PFSK-1 (cell line): ENCODE data around the gene TCTN1.

Experiments used
- FOXP2 ChIP-seq: optimal IDR thresholded peaks from 2 replicates; pipeline ENCODE3; 2011; ENCODE audit warnings: borderline replicate concordance, control low read depth, inconsistent platforms; ENCODE audit not compliant: insufficient read depth; ENCODE audit errors: extremely low read length, extremely low read depth
- POLR2AphosphoS5 ChIP-seq: IDR thresholded peaks from 2 replicates; pipeline ENCODE4 v1.6.1; 2012; ENCODE audit warnings: low read depth, mild to moderate bottlenecking, control low read depth, low read length, moderate library complexity
- SIN3A ChIP-seq: IDR thresholded peaks from 2 replicates; pipeline ENCODE4 v1.6.1; 2012; ENCODE audit warnings: mild to moderate bottlenecking, low read length, moderate library complexity, borderline replicate concordance; ENCODE audit not compliant: insufficient read depth
- TAF1 ChIP-seq: IDR thresholded peaks from 2 replicates; pipeline ENCODE4 v1.6.1; 2012; ENCODE audit warnings: low read length, control low read depth, borderline replicate concordance; ENCODE audit not compliant: insufficient read depth
- TF ChIP-seq, protein P1 (sequence below), 2 experiments: IDR thresholded peaks; 2 replicates each; pipeline versions ENCODE4 v1.6.1 to v1.8.0; 2011 to 2012; ENCODE audit warnings: low read depth in 2 of 2, low read length in 2 of 2, control low read depth in 1 of 2, inconsistent platforms in 1 of 2, mild to moderate bottlenecking in 1 of 2, moderate library complexity in 1 of 2; ENCODE audit not compliant: insufficient read depth in 1 of 2

TCTN1 gene

DNA sequence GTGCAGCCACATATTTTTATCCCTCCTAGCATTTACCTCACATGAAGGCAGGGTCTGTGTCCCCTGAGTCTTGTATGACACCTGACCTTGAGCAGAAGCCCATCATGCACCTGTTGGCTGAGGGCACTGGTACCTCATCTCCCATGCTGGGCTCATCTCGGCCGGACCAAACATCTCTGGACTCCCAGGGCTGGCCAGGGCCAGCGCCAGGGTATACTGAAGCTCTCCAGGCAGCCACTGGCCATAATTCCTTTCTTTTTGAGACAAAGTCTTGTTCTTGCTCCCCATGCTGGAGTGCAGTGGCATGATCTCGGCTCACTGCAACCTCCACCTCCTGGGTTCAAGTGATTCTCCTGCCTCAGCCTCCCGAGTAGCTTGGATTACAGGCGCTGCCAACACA, 53.0 kb downstream of the TCTN1 start:
- TF ChIP-seq POLR2AphosphoS5 (no peak), TAF1 (no peak), SIN3A (no peak), FOXP2 (no peak)
- TF ChIP-seq, protein P1, sequence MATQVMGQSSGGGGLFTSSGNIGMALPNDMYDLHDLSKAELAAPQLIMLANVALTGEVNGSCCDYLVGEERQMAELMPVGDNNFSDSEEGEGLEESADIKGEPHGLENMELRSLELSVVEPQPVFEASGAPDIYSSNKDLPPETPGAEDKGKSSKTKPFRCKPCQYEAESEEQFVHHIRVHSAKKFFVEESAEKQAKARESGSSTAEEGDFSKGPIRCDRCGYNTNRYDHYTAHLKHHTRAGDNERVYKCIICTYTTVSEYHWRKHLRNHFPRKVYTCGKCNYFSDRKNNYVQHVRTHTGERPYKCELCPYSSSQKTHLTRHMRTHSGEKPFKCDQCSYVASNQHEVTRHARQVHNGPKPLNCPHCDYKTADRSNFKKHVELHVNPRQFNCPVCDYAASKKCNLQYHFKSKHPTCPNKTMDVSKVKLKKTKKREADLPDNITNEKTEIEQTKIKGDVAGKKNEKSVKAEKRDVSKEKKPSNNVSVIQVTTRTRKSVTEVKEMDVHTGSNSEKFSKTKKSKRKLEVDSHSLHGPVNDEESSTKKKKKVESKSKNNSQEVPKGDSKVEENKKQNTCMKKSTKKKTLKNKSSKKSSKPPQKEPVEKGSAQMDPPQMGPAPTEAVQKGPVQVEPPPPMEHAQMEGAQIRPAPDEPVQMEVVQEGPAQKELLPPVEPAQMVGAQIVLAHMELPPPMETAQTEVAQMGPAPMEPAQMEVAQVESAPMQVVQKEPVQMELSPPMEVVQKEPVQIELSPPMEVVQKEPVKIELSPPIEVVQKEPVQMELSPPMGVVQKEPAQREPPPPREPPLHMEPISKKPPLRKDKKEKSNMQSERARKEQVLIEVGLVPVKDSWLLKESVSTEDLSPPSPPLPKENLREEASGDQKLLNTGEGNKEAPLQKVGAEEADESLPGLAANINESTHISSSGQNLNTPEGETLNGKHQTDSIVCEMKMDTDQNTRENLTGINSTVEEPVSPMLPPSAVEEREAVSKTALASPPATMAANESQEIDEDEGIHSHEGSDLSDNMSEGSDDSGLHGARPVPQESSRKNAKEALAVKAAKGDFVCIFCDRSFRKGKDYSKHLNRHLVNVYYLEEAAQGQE (IDR thresholded peaks at IDR 0.05; ENCODE audit: insufficient read depth in 1 of 2, low read depth in 2 of 2, low read length in 2 of 2), result no peak

DNA sequence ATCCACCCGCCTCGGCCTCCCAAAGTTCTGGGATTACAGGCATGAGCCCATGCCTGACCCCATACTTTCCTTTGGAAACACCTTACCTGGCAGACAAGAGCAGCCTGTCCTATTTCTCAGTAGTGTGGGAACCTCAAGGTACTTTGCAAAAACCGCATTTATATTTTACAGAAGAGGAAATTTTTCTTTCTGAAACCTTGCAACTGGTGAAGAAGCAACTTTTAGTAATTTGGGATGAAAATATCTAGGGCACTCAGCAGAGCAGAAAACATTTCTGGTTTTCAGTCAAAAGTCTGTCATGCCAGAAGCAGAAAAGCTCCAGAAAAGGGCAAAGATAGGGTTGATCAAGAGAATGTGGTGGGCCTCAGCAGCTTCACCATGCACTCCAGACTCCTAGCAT, 53.7 kb downstream of the TCTN1 start:
- TF ChIP-seq POLR2AphosphoS5 (no peak), SIN3A (no peak), FOXP2 (no peak)
- TF ChIP-seq, protein P1 (IDR thresholded peaks at IDR 0.05; ENCODE audit: insufficient read depth in 1 of 2, low read depth in 2 of 2, low read length in 2 of 2), result no peak

DNA sequence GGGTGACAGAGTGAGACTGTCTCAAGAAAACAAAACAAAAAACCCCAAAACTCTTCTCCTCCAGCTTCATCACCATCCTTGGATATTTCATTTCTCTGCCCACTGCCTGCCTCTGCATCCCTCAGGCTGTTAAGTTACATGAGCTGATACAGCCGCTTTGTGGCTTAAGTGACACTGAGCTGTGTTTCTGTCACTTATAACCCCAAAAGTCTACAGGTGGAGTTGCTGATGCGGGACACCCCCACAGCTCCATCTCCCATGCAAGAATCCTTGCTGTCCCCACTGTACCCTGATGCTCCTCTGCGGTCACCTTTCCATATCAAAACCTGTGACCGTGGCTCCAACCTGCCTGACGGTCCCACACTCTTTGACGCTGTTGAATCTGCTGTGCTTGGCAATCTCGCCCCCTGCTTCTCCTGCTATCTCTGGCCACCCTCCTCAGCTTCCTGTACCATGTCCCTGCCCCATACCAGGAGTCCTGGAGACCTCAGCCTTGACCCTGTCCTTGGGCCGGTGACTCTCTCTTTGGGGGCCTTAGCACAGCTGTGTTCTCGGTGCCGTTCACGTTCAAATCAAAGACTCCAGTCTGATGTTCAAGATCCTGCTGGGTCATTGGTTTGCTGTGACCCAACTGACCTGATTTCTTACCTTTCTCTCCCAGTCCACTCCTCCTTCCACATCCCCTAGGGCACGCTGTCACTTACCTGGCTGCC, 54.7 kb downstream of the TCTN1 start:
- TF ChIP-seq TAF1 (no peak), FOXP2 (no peak), SIN3A (no peak), POLR2AphosphoS5 (no peak)
- TF ChIP-seq, protein P1 (IDR thresholded peaks at IDR 0.05; ENCODE audit: insufficient read depth in 1 of 2, low read depth in 2 of 2, low read length in 2 of 2), result no peak

DNA sequence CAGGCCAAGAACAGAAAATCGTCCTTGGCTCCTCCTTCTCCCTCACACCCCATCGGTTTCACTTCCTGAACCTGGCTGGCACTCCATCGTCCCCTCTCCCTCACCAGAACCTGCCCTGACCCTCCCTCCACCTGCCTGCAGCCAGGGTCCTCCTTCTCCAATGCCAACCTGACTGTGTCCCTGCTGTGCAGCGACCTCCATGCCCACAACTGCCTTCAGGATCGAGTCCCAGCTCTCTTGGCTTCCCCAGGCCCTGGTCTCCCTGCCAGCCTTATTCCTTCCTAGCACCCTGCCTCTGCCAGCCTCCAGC, 55.2 kb downstream of the TCTN1 start:
- TF ChIP-seq POLR2AphosphoS5, result no peak
- no peak for TF ChIP-seq FOXP2

DNA sequence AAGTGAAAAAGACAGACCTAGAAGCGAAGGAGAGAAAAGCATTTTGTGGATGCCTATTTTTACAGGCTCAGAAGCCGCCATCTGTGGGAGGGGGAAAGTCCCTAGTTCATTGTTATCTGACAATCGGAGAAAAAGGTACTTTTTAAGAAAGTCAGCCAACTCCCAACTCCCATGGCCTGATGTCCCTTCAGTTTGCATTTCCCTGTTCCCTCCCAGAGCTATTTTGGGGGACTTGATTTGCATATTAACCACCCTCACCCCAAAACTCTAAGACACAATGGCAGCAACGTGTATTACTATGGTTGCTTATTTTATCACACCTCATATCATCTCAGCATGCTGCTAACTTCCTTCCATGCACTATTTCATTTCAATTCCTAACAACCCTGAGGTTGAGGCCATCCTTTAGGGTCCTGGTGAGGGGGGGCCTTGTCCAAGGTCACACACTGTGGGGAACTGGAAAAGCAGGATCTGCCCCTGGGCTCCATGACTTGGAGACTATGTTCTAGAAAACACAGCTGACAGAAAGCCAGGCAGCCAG, 56.3 kb downstream of the TCTN1 start:
- TF ChIP-seq, protein P1 (IDR thresholded peaks at IDR 0.05; ENCODE audit: insufficient read depth in 1 of 2, low read depth in 2 of 2, low read length in 2 of 2), result no peak
